GM19193 (cell line): ENCODE measurements around the gene ZNF497.

Source experiments
- POLR2A ChIP-seq: IDR thresholded peaks from 4 replicates; pipeline ENCODE4 v1.6.1; 2011; ENCODE audit not compliant: insufficient read depth, insufficient read length; ENCODE audit errors: extremely low read depth

The ZNF497 gene

GRCh38 chr19:58345558-58345957 lies 17.0 kb downstream of the ZNF497 start:
- TF ChIP-seq POLR2A, result no peak

- TF ChIP-seq POLR2A, result no peak
These were observed 23.6 kb downstream of the ZNF497 start for GRCh38 chr19:58338825-58339558.

- TF ChIP-seq POLR2A, result no peak
These were observed 24.2 kb downstream of the ZNF497 start for GRCh38 chr19:58338336-58338735.

- no peak for TF ChIP-seq POLR2A
These were observed 25.7 kb downstream of the ZNF497 start for GRCh38 chr19:58336820-58337219.

GRCh38 chr19:58336216-58336615 lies 26.3 kb downstream of the ZNF497 start:
- TF ChIP-seq POLR2A, result no peak

- no peak for TF ChIP-seq POLR2A
These were observed 26.9 kb downstream of the ZNF497 start for GRCh38 chr19:58335630-58336029.

GRCh38 chr19:58334691-58335249 lies 27.8 kb downstream of the ZNF497 start:
- no peak for TF ChIP-seq POLR2A

- TF ChIP-seq POLR2A, result no peak
These were observed 29.9 kb downstream of the ZNF497 start for GRCh38 chr19:58332697-58333096.

- TF ChIP-seq POLR2A, result no peak
These were observed 32.1 kb downstream of the ZNF497 start for GRCh38 chr19:58330458-58330857.

GRCh38 chr19:58328999-58329398 lies 33.6 kb downstream of the ZNF497 start:
- TF ChIP-seq POLR2A, result no peak

- peak; percentile 73 for TF ChIP-seq POLR2A
These were observed 35.4 kb downstream of the ZNF497 start, which contains the start of gene ZSCAN22 for GRCh38 chr19:58326914-58327726. Gene ZSCAN22, plus strand, starts transcription at chr19:58326994. Its CDS starts 7,809 bp downstream, at chr19:58334803.

GRCh38 chr19:58326501-58326913 lies 36.0 kb downstream of the ZNF497 start:
- TF ChIP-seq POLR2A, result no peak

GRCh38 chr19:58325311-58326022 lies 37.1 kb downstream of the ZNF497 start:
- no peak for TF ChIP-seq POLR2A

GRCh38 chr19:58319241-58319640 lies 43.3 kb downstream of the ZNF497 start:
- no peak for TF ChIP-seq POLR2A

GRCh38 chr19:58318297-58318696 lies 44.3 kb downstream of the ZNF497 start:
- TF ChIP-seq POLR2A, result no peak
